Liver (tissue), 9 donors: ENCODE measurements around the gene ZDHHC14. TPM values are rescaled to one million over a fixed set of nuclear protein-coding genes. Genes with fewer than 3 reads are reported as not detected.

ENCODE experiments used
- DNase-seq: peaks from one replicate; pipeline ENCODE4 v3.0.0-alpha.2; 2017; ENCODE audit warnings: low spot score
- H3K27ac ChIP-seq, 2 donors: one replicate each; pipeline ENCODE4 v1.7.0; 2013; ENCODE audit warnings: inconsistent platforms in 2 of 2, low read length in 2 of 2, control low read depth in 1 of 2, low read depth in 1 of 2, mild to moderate bottlenecking in 1 of 2
- H3K27me3 ChIP-seq, 4 donors: one replicate each; pipeline versions ENCODE4 v1.6.1 to v1.7.0; 2013; ENCODE audit warnings: low read length in 3 of 4, inconsistent platforms in 1 of 4, mild to moderate bottlenecking in 1 of 4, moderate library complexity in 1 of 4; ENCODE audit not compliant: control insufficient read depth in 4 of 4, insufficient read depth in 4 of 4
- H3K36me3 ChIP-seq, 4 donors: one replicate each; pipeline versions ENCODE4 v1.6.1 to v1.7.0; 2013; ENCODE audit warnings: low read length in 3 of 4, mild to moderate bottlenecking in 3 of 4, low read depth in 1 of 4, moderate library complexity in 1 of 4; ENCODE audit not compliant: control insufficient read depth in 4 of 4, insufficient read depth in 3 of 4
- H3K4me1 ChIP-seq, 4 donors: one replicate each; pipeline versions ENCODE4 v1.6.1 to v1.7.0; 2013; ENCODE audit warnings: low read length in 3 of 4, mild to moderate bottlenecking in 3 of 4, moderate library complexity in 1 of 4; ENCODE audit not compliant: control insufficient read depth in 4 of 4, insufficient read depth in 4 of 4
- H3K4me3 ChIP-seq, 3 donors: one replicate each; pipeline versions ENCODE4 v1.6.1 to v1.7.0; 2013; ENCODE audit warnings: low read length in 3 of 3, control low read depth in 1 of 3, low read depth in 1 of 3, mild to moderate bottlenecking in 1 of 3
- H3K9ac ChIP-seq, 2 donors: one replicate each; pipeline ENCODE4 v1.7.0; 2013; ENCODE audit warnings: low read length in 2 of 2, mild to moderate bottlenecking in 2 of 2, moderate library complexity in 2 of 2, control low read depth in 1 of 2, low read depth in 1 of 2
- H3K9me3 ChIP-seq, 4 donors: one replicate each; pipeline versions ENCODE4 v1.6.1 to v1.7.0; 2013; ENCODE audit warnings: low read length in 3 of 4; ENCODE audit not compliant: control insufficient read depth in 4 of 4
- ATF3 ChIP-seq: IDR thresholded peaks from 2 replicates; pipeline ENCODE4 v1.6.1; 2016; ENCODE audit warnings: antibody characterized with exemption
- CTCF ChIP-seq: fragments of 150-350 bp; IDR thresholded peaks from 2 replicates; pipeline ENCODE4 v1.5.1; 2017; ENCODE audit warnings: improper control_type of control experiment, low read depth, low read length; ENCODE audit not compliant: missing input control
- EGR1 ChIP-seq, 2 donors: IDR thresholded peaks; 2 replicates each; pipeline ENCODE4 v1.6.1; 2016 to 2018; ENCODE audit warnings: antibody characterized with exemption in 2 of 2, low read depth in 2 of 2
- FOXA1 ChIP-seq: IDR thresholded peaks from 2 replicates; pipeline ENCODE4 v1.6.1; 2016; ENCODE audit warnings: antibody characterized with exemption
- FOXA2 ChIP-seq: IDR thresholded peaks from 2 replicates; pipeline ENCODE4 v1.6.1; 2016; ENCODE audit warnings: antibody characterized with exemption
- GABPA ChIP-seq, 2 donors: IDR thresholded peaks in 1 of 2; conservative IDR thresholded peaks in 1 of 2; 2 replicates each; pipeline ENCODE4 v1.6.1; 2016; ENCODE audit warnings: antibody characterized with exemption in 2 of 2, mild to moderate bottlenecking in 1 of 2, moderate library complexity in 1 of 2
- HNF4A ChIP-seq, 2 donors: conservative IDR thresholded peaks; 2 replicates each; pipeline ENCODE4 v1.6.1; 2016; ENCODE audit warnings: antibody characterized with exemption in 2 of 2, mild to moderate bottlenecking in 2 of 2
- HNF4G ChIP-seq: IDR thresholded peaks from 2 replicates; pipeline ENCODE4 v1.6.1; 2016; ENCODE audit warnings: antibody characterized with exemption
- JUND ChIP-seq, 2 donors: IDR thresholded peaks; 2 replicates each; pipeline ENCODE4 v1.6.1; 2016; ENCODE audit warnings: antibody characterized with exemption in 2 of 2
- MAX ChIP-seq: IDR thresholded peaks from 2 replicates; pipeline ENCODE4 v1.6.1; 2016; ENCODE audit warnings: antibody characterized with exemption
- NR2F2 ChIP-seq: IDR thresholded peaks from 2 replicates; pipeline ENCODE4 v1.6.1; 2016; ENCODE audit warnings: antibody characterized with exemption
- RAD21 ChIP-seq, 2 donors: IDR thresholded peaks; 2 replicates each; pipeline ENCODE4 v1.6.1; 2016; ENCODE audit warnings: antibody characterized with exemption in 2 of 2, mild to moderate bottlenecking in 2 of 2
- REST ChIP-seq: IDR thresholded peaks from 2 replicates; pipeline ENCODE4 v1.6.1; 2016; ENCODE audit warnings: antibody characterized with exemption, mild to moderate bottlenecking
- RXRA ChIP-seq, 2 donors: IDR thresholded peaks; 2 replicates each; pipeline ENCODE4 v1.6.1; 2017 to 2018; ENCODE audit warnings: antibody characterized with exemption in 2 of 2, mild to moderate bottlenecking in 1 of 2
- SP1 ChIP-seq: IDR thresholded peaks from 2 replicates; pipeline ENCODE4 v1.6.1; 2018; ENCODE audit warnings: antibody characterized with exemption, mild to moderate bottlenecking
- TAF1 ChIP-seq: conservative IDR thresholded peaks from 2 replicates; pipeline ENCODE4 v1.6.1; 2016; ENCODE audit warnings: antibody characterized with exemption, mild to moderate bottlenecking
- YY1 ChIP-seq: IDR thresholded peaks from 2 replicates; pipeline ENCODE4 v1.6.1; 2016; ENCODE audit warnings: antibody characterized with exemption, mild to moderate bottlenecking
- ZBTB33 ChIP-seq: IDR thresholded peaks from 2 replicates; pipeline ENCODE4 v1.6.1; 2016; ENCODE audit warnings: antibody characterized with exemption
- WGBS: extraction: QIAGEN DNeasy Blood & Tissue Kit; methylation state at CpG from one replicate; pipeline ENCODE4 v1.1.7; 2013; 5-methylcytosine and 5-hydroxymethylcytosine counted together
- polyA plus RNA-seq, 2 donors: library from polyadenylated mRNA; stranded (reverse) in 1 of 2; unstranded in 1 of 2; fragments of 200-250 nt in 1 of 2; fragments of >200 nt in 1 of 2; fragmentation: Nextera tagmentation in 1 of 2; extraction: Ambion mirVana in 1 of 2; gene quantifications; one replicate each; pipeline versions ENCODE4 v1.2.1 to v1.2.3, GENCODE V29; 2013 to 2015
- total RNA-seq, 2 donors: library from RNA; depleted of rRNA; stranded (reverse); fragments of >200 nt; gene quantifications; one replicate each; pipeline ENCODE4 v1.2.3, GENCODE V29; 2014
- donor health status: healthy.
- donor health status: healthy.
- donor health status: healthy.
- donor health status: healthy.
- donor health status: healthy.

Gene ZDHHC14
- total and polyA plus RNA-seq, 4 donors, result 4.4 to 11.7 (median 8.4) TPM

- H3K27ac ChIP-seq, result no peak overlapping the region
- peaks cover 0 to 9% (median 0%) of the 10 kb centered on the region in 4 donors for H3K36me3 ChIP-seq
- H3K9ac ChIP-seq, result no peak overlapping the region
- no peaks in the 10 kb centered on the region for H3K27me3 ChIP-seq
- no peak for TF ChIP-seq ATF3
- no peak for TF ChIP-seq TAF1
- no peak for TF ChIP-seq REST
- no peak for TF ChIP-seq SP1
- TF ChIP-seq JUND (IDR thresholded peaks at IDR 0.05), result no peak
- TF ChIP-seq NR2F2, result no peak
- TF ChIP-seq ZBTB33, result no peak
- TF ChIP-seq HNF4A (conservative IDR thresholded peaks at IDR 0.05), result no peak
- TF ChIP-seq RAD21 (IDR thresholded peaks at IDR 0.05), result no peak
- TF ChIP-seq FOXA2, result no peak
- no peak for TF ChIP-seq FOXA1
- TF ChIP-seq GABPA (IDR thresholded peaks at IDR 0.05 in 1 of 2, conservative IDR thresholded peaks at IDR 0.05 in 1 of 2), result no peak
- TF ChIP-seq RXRA (IDR thresholded peaks at IDR 0.05), result no peak
- TF ChIP-seq HNF4G, result no peak
- no peak for TF ChIP-seq CTCF
- no peak for TF ChIP-seq EGR1 (IDR thresholded peaks at IDR 0.05; ENCODE audit: low read depth in 2 of 2)
- TF ChIP-seq MAX, result no peak
- no peak for TF ChIP-seq YY1
- 95% methylated on average over 13 of the region's 13 CpGs for WGBS
- no peaks in the 10 kb centered on the region for H3K4me1 ChIP-seq
- DNase-seq, result no peak
- no peaks in the 10 kb centered on the region for H3K9me3 ChIP-seq
- no peak overlapping the region for H3K4me3 ChIP-seq
Observed at GRCh38 chr6:157644043-157644810, 263.2 kb downstream of the ZDHHC14 start.
